ENCODE data around the gene RAB3IL1.
"Not testable (repeated sequence)": the region's sequence is repeated elsewhere in the genome, so short reads cannot be mapped to it uniquely, and the experiment has no call there.

RAB3IL1 gene

DNA sequence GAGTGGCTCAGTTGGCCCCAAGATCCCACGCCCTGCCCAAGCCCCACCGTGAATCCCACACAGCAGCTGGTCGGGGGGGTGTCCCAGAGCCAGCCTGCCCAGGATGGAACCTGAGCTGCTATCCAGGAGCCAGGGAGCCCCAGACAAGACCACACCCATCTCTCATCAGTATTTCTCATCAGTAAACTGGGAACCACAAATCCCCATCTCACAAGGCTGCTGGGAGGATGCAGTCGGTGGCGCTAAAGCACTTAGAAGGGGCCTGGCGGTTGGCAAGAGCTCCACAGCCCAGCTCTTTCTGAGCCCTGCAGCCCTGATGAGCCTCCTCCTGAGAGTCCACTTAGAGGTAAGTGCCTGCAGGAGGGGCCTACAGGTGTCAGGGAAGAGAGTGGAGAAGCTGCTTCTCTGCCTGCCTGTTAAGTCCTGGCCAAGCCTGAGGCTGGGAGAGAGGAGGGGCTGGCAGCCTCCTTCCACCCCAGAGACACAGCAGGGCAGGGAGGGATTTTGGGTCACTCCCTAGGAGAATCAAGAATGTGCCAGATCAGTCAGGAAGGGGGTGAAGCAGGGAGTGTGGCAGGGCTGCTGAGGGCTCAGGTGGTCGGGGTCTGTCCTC lies 32.1 kb downstream of the RAB3IL1 start:
- peaks cover 15% of the 10 kb centered on the region for H3K4me1 ChIP-seq (ENCODE audit: insufficient read depth, low read length)
- H3K36me3 ChIP-seq (ENCODE audit: insufficient read depth, low read length), result no peaks in the 10 kb centered on the region
- no peak overlapping the region for H3K9ac ChIP-seq (ENCODE audit: low read depth, low read length)
- 0 out of 2 replicates have a peak, but pooled peaks cover 2% of the 10 kb centered on the region for H3K9me3 ChIP-seq (ENCODE audit: control insufficient read depth, insufficient read depth, low read length)

DNA sequence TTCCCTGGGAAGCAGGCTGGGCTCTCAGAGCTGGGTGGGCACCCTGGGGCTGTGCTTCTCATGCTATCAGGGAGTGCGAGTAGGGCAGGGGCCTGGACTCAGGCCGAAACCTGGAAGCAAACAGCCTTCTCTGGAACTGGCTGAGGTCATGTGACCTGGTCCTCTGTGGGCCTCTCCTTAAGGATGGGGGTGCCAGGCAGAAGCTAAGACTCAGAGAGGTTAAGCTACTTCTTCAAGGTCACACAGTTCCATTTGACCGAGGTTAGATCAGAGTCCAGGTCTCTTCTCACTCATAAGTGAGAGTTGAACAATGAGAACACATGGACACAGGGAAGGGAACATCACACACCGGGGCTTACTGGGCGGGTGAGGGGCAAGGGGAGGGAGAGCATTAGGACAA lies 33.4 kb downstream of the RAB3IL1 start:
- H3K9ac ChIP-seq (ENCODE audit: low read depth, low read length), result no peak overlapping the region
- no peaks in the 10 kb centered on the region for H3K36me3 ChIP-seq (ENCODE audit: insufficient read depth, low read length)
- 0 out of 2 replicates have a peak, but pooled peaks cover 2% of the 10 kb centered on the region for H3K9me3 ChIP-seq (ENCODE audit: control insufficient read depth, insufficient read depth, low read length)
- H3K4me1 ChIP-seq (ENCODE audit: insufficient read depth, low read length), result peaks cover 18% of the 10 kb centered on the region

DNA sequence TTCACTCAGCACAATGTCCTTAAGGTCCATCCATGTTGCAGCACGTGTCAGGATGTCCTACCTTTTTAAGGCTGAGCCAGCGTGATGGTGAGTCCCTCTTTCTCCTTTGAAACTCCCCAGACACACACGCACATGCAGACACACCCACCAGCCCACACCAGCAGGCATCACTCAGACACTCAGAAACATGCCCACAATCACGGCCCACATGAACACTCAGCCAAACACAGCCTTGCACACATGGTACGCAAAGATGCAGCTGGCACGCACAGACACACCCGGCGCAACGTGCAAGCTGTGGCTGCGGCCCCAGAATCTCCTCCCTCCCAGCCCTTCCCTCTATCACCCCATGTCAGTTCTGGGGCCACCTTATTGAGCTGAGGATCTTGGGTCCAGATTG lies 34.0 kb downstream of the RAB3IL1 start:
- Histone ChIP-seq H3K9me3 (ENCODE audit: control insufficient read depth, insufficient read depth, low read length) (0 out of 2 replicates have a peak, but pooled peaks cover 2% of the 10 kb centered on the region), H3K9ac (ENCODE audit: low read depth, low read length) (no peak overlapping the region), H3K4me1 (ENCODE audit: insufficient read depth, low read length) (peaks cover 18% of the 10 kb centered on the region), H3K36me3 (ENCODE audit: insufficient read depth, low read length) (no peaks in the 10 kb centered on the region)

DNA sequence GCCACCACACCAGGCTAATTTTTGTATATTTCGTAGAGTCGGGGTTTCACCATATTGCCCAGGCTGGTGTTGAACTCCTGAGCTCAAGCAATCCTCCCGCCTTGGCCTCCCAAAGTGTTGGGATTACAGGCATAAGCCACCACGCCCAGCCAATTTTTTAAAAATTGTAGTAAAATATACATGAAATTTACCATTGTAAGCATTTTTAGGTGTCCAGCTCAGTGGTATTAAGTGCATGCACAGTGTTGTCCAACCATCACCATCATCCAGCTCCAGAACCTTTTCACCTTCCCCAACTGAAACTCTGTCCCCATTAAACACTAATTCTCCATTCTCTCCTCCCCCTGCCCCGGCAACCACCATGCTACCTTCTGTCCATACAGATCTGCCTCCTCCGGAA lies 34.5 kb downstream of the RAB3IL1 start:
- Histone ChIP-seq H3K9me3 (ENCODE audit: control insufficient read depth, insufficient read depth, low read length) (0 out of 2 replicates have a peak, but pooled peaks cover 2% of the 10 kb centered on the region), H3K4me1 (ENCODE audit: insufficient read depth, low read length) (peaks cover 18% of the 10 kb centered on the region), H3K9ac (ENCODE audit: low read depth, low read length) (no peak overlapping the region), H3K36me3 (ENCODE audit: insufficient read depth, low read length) (no peaks in the 10 kb centered on the region)

DNA sequence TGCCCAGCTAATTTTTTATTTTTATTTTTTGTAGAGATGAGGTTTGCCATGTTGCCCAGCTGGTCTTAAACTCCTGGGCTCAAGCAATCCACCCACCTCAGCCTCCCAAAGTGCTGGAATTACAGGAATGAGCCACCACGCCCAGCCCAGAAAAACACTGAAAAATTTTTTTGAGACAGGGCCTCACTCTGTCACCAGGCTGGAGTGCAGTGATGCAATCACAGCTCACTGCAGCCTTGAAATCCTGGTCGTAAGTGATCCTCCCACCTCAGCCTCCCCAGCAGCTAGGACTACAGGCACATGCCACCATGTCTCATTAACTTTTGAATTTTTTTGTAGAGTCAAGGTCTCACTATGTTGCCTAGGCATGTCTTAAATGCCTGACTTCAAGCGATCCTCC lies 35.1 kb downstream of the RAB3IL1 start:
- not testable (repeated sequence) for H3K9ac ChIP-seq (ENCODE audit: low read depth, low read length); H3K36me3 ChIP-seq (ENCODE audit: insufficient read depth, low read length); H3K9me3 ChIP-seq (ENCODE audit: control insufficient read depth, insufficient read depth, low read length)
- H3K4me1 ChIP-seq (ENCODE audit: insufficient read depth, low read length), result peaks cover 18% of the 10 kb centered on the region

DNA sequence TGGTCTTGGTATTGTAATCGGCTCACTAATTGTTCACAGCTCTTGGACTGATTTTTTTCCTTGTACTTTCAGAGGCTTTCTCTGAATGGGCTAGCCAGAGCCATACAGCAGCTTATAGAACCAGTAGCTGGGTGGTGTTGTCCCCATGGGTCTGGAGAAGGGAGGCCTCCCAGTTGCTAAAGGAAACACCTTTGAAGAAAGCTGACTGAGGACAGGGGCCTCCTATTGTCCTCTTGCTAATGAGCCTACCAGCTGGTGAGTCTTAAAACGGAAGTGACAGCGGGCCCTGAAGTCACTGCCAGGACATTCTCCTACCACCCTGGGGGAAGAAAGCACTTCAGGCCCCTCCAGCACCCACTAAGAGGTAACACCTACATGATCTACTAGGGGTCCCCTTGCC lies 36.0 kb downstream of the RAB3IL1 start:
- Histone ChIP-seq H3K9me3 (ENCODE audit: control insufficient read depth, insufficient read depth, low read length) (no peaks in the 10 kb centered on the region), H3K9ac (ENCODE audit: low read depth, low read length) (no peak overlapping the region), H3K4me1 (ENCODE audit: insufficient read depth, low read length) (peaks cover 18% of the 10 kb centered on the region), H3K36me3 (ENCODE audit: insufficient read depth, low read length) (no peaks in the 10 kb centered on the region)

DNA sequence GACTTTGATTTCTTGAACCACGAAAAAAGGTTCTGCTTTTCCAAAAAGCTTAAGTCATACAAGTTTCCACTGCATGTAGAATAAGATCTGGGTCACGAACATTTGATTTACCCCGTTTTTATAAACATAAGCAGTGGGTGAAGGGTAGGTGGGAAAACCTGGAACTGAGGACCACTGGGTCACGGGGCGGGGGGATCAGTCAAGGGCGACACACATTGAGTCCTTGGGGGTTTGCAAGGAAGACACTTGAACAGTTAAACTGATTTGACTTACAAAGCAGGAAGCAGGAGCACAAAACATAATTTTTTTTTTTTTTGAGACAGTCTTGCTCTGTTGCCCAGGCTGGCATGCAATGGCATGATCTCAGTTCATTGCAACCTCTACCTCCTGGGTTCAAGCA lies 36.9 kb downstream of the RAB3IL1 start:
- Histone ChIP-seq H3K9ac (ENCODE audit: low read depth, low read length) (no peak overlapping the region), H3K4me1 (ENCODE audit: insufficient read depth, low read length) (peaks cover 18% of the 10 kb centered on the region)

DNA sequence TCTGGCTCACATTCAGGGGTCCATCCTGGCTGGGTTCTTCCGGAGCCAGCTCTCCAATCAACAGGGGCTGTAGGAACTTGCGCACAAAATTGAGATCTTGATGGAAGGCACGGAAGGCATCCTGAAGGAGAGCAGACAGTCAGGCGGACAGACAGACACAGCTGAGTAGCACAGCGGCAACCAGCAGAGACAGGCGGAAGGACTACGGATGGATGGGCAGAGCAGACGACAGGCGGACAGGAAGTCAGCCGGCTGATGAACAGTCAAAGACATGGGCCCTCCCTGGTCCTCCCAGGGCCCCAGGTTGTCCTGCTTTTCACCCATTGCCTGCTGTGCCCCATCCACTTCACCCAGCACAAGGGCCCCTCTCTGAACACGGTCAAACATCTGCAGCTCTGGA lies 37.3 kb downstream of the RAB3IL1 start:
- H3K4me1 ChIP-seq (ENCODE audit: insufficient read depth, low read length), result peaks cover 18% of the 10 kb centered on the region
- no peaks in the 10 kb centered on the region for H3K36me3 ChIP-seq (ENCODE audit: insufficient read depth, low read length)
- H3K9me3 ChIP-seq (ENCODE audit: control insufficient read depth, insufficient read depth, low read length), result no peaks in the 10 kb centered on the region
- no peak overlapping the region for H3K9ac ChIP-seq (ENCODE audit: low read depth, low read length)

More for the DNA sequence above, 36.9 kb downstream of the RAB3IL1 start:
- no peaks in the 10 kb centered on the region for H3K36me3 ChIP-seq (ENCODE audit: insufficient read depth, low read length)
- no peaks in the 10 kb centered on the region for H3K9me3 ChIP-seq (ENCODE audit: control insufficient read depth, insufficient read depth, low read length)

DNA sequence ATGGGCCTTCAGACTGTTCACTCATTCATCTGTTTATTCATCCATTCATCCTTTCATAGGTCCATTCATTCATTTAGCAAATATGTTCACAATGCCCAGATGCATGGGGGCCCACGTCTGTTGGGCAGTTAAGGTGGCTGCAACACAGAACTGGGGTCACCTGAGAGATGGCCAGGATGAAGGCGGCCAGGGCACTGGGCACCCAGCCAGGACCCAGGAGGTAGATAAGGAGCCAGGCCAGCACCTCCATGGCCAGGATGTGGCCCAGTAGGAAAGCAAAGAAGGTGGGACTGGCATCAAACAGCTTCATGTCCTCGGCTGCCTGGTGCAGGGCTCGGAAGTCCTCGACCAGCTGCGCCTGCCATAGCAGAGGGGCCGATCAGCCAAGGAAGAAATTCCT lies 38.2 kb downstream of the RAB3IL1 start:
- Histone ChIP-seq H3K9me3 (ENCODE audit: control insufficient read depth, insufficient read depth, low read length) (no peaks in the 10 kb centered on the region), H3K4me1 (ENCODE audit: insufficient read depth, low read length) (peaks cover 21% of the 10 kb centered on the region), H3K9ac (ENCODE audit: low read depth, low read length) (no peak overlapping the region), H3K36me3 (ENCODE audit: insufficient read depth, low read length) (no peaks in the 10 kb centered on the region)

DNA sequence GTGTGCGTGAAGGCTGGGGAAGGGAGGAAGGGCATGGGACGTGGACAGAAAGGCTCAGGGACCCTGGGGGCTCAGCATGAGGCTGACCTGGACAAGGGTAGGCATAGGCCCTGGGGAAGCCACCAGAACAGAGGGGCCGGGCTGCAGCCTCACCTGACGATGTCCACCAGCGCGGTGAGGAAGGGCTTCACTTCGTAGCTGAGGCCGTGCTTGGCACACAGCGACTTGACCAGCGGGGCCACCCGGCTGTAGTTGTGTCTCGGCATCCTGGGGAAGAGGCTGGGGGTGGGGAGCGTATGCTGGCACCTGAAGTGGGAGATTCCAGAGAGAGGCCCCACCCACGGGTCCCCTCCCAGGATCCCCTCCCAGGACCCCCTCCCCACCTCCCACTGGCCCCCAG lies 41.7 kb downstream of the RAB3IL1 start:
- H3K36me3 ChIP-seq (ENCODE audit: insufficient read depth, low read length), result no peaks in the 10 kb centered on the region
- peaks cover 18% of the 10 kb centered on the region; the same call in 1 of the 2 replicates for H3K4me1 ChIP-seq (ENCODE audit: insufficient read depth, low read length)
- H3K9ac ChIP-seq (ENCODE audit: low read depth, low read length), result no peak overlapping the region
- no peaks in the 10 kb centered on the region for H3K9me3 ChIP-seq (ENCODE audit: control insufficient read depth, insufficient read depth, low read length)

DNA sequence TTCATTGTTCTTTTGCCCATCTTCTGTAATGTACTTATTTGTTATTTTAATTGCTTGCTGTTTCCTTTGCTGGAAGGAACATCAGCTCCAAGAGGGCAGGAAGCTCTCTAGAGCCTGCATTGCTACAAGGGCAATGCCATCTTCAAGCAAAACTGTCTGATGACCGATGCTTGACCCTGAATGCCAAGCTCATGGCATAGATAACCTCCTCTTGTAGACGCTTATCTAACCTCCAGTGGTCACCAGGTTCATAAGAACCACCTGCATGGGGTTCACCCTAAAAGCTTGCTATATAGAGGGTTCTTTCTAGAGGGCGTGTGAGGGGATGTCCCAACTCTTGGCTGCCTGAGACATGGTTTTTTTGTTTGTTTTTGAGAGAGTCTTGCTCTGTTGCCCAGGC lies 42.5 kb downstream of the RAB3IL1 start:
- Histone ChIP-seq H3K9me3 (ENCODE audit: control insufficient read depth, insufficient read depth, low read length) (no peaks in the 10 kb centered on the region), H3K4me1 (ENCODE audit: insufficient read depth, low read length) (peaks cover 12% of the 10 kb centered on the region; the same call in 1 of the 2 replicates), H3K36me3 (ENCODE audit: insufficient read depth, low read length) (no peaks in the 10 kb centered on the region), H3K9ac (ENCODE audit: low read depth, low read length) (no peak overlapping the region)

DNA sequence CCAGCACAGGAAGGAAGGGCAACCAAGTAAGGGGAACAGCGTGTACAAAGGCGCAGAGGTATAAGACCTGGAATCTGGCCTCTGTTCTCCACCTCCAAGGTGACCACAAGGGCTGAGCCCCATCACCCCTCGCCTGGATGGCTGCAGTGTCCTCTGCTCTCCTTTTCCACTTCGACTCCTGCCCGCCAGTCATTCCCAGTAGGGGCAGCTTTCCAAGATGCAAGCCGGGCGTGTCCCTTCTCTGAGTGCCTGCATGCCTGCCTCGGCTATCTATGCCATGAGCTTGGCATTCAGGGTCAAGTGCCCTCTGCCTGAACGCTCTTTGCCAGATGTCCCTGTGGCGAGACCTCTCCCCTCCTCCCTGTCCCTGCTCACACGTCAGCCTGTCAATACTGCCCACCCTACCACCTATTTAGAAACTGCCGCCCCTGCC lies 43.0 kb downstream of the RAB3IL1 start:
- H3K4me1 ChIP-seq (ENCODE audit: insufficient read depth, low read length), result peaks cover 9% of the 10 kb centered on the region; the same call in 1 of the 2 replicates
- no peak overlapping the region for H3K9ac ChIP-seq (ENCODE audit: low read depth, low read length)
- H3K36me3 ChIP-seq (ENCODE audit: insufficient read depth, low read length), result no peaks in the 10 kb centered on the region
- H3K9me3 ChIP-seq (ENCODE audit: control insufficient read depth, insufficient read depth, low read length), result no peaks in the 10 kb centered on the region

DNA sequence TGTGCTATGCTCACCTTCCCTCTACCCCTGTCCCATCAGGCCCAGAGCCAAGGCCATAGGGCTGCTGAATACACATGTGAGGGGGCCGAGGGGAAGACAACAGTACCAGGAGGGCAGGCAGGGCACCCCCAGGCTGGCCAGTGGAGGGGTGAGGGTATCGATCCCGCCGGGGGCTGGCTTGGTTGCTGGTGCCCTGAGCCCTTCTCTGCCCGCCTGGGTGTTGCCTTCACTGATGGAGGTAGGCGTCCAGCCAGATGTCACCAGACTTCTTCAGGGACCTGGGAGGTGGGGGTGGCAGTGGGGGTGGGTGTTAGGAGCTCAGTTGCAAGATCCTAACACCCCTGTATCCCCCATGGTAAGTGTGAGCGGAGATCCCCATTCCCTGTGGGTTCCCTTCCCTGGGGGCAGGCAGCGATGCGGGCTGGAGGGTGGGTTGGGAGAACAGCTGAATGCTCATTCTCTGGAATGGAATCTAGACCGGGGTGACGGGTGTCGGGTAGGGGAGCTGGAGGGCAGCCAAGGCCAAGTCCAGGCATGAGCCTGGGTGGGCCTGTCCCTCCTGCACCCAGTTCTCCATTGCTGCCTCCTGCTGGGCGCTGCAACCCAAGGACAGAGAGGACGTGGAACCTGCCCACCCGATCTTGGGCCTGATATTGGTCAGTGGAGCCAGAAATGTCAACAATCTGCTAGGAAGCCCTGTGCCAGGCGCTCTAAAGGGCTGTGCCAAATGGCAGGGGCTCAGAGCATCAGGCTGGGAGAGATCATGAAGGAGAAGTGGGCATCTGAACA lies 43.6 kb downstream of the RAB3IL1 start:
- H3K9me3 ChIP-seq (ENCODE audit: control insufficient read depth, insufficient read depth, low read length), result no peaks in the 10 kb centered on the region
- H3K4me1 ChIP-seq (ENCODE audit: insufficient read depth, low read length), result peaks cover 9% of the 10 kb centered on the region; the same call in 1 of the 2 replicates
- no peak overlapping the region for H3K9ac ChIP-seq (ENCODE audit: low read depth, low read length)
- H3K36me3 ChIP-seq (ENCODE audit: insufficient read depth, low read length), result no peaks in the 10 kb centered on the region

DNA sequence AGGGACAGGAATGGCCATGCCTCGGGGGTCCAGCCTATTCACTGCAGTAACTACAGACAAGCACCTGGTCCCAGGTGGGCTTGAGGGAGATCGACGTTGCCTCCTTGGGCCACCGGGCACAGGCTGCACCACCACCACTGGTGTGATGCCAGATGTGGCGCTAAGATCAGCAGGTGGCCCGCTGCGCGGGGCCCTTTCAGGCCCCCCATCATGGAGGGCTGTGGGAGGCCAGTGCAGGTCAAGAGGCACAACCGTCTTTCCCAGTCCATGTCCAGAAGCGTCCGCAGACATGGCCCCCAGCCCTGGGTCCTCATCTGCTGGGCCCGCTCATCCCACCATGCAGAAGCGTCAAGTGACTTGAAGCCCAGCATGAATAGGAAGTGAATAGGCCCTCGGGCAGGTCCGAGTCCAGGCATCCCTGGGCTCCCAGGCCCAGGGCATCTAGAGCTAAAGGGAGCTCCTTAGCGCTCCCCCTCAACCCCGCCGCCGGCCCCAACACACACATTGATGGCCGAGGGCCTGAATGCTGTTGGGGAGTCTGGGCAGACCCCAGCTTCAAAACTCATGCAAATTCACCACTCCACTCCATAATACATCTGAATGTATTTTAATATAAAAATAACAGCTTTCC lies 44.3 kb downstream of the RAB3IL1 start:
- H3K36me3 ChIP-seq (ENCODE audit: insufficient read depth, low read length), result no peaks in the 10 kb centered on the region
- no peak overlapping the region for H3K9ac ChIP-seq (ENCODE audit: low read depth, low read length)
- H3K4me1 ChIP-seq (ENCODE audit: insufficient read depth, low read length), result peaks cover 9% of the 10 kb centered on the region; the same call in 1 of the 2 replicates
- H3K9me3 ChIP-seq (ENCODE audit: control insufficient read depth, insufficient read depth, low read length), result no peaks in the 10 kb centered on the region

Measured in ES-I3 (cell line).